DOHH2 (cell line): ENCODE results near the gene INPPL1.
"Not testable (repeated sequence)": the region's sequence is repeated elsewhere in the genome, so short reads cannot be mapped to it uniquely, and the experiment has no call there.

ENCODE experiments used
- H3F3A ChIP-seq: fragments of 200-600 bp; sonication (generic), shearing (Covaris generic); 2 replicates; pipeline ENCODE4 v1.6.0; 2016; ENCODE audit warnings: antibody characterized with exemption, mild to moderate bottlenecking; ENCODE audit not compliant: control insufficient read depth, insufficient read depth
- H3K27ac ChIP-seq: fragments of 200-600 bp; sonication (generic); 2 replicates; pipeline ENCODE4 v1.5.1; 2014; ENCODE audit warnings: low read depth, mild to moderate bottlenecking, low read length, moderate library complexity
- H3K27me3 ChIP-seq: fragments of 200-600 bp; sonication (generic); 2 replicates; pipeline ENCODE4 v1.6.1; 2014; ENCODE audit warnings: mild to moderate bottlenecking, low read length, mixed read lengths; ENCODE audit not compliant: control insufficient read depth
- H3K36me3 ChIP-seq: fragments of 200-600 bp; sonication (generic); 2 replicates; pipeline ENCODE4 v1.6.1; 2014; ENCODE audit warnings: mild to moderate bottlenecking, low read length, moderate library complexity, mixed read lengths; ENCODE audit not compliant: control insufficient read depth
- H3K4me1 ChIP-seq: fragments of 200-600 bp; sonication (generic); 2 replicates; pipeline ENCODE4 v1.6.1; 2014; ENCODE audit warnings: mild to moderate bottlenecking, low read length, mixed read lengths; ENCODE audit not compliant: control insufficient read depth
- H3K4me2 ChIP-seq: fragments of 200-600 bp; sonication (generic); 2 replicates; pipeline ENCODE4 v1.6.0; 2014; ENCODE audit warnings: mild to moderate bottlenecking, low read length, moderate library complexity
- H3K4me3 ChIP-seq: fragments of 200-600 bp; sonication (generic); 2 replicates; pipeline ENCODE4 v1.5.1; 2014; ENCODE audit warnings: mild to moderate bottlenecking, low read length, mixed read lengths
- H3K79me2 ChIP-seq: fragments of 200-600 bp; sonication (generic); 2 replicates; pipeline ENCODE4 v1.6.1; 2014; ENCODE audit warnings: mild to moderate bottlenecking, low read length, mixed read lengths; ENCODE audit not compliant: control insufficient read depth
- H3K9me2 ChIP-seq: fragments of 200-600 bp; sonication (generic); replicated peaks from 2 replicates; pipeline ENCODE4 v1.6.1; 2014; ENCODE audit warnings: mild to moderate bottlenecking, low read length, mixed read lengths; ENCODE audit not compliant: control insufficient read depth
- H3K9me3 ChIP-seq: fragments of 200-600 bp; sonication (generic); 2 replicates; pipeline ENCODE4 v1.6.1; 2014; ENCODE audit warnings: antibody characterized with exemption, low read length, mixed read lengths; ENCODE audit not compliant: control insufficient read depth, insufficient read depth
- H4K20me1 ChIP-seq: fragments of 200-600 bp; sonication (generic); 2 replicates; pipeline ENCODE4 v1.6.0; 2014; ENCODE audit warnings: low read depth, mild to moderate bottlenecking, antibody characterized with exemption, low read length, moderate library complexity; ENCODE audit not compliant: control insufficient read depth, insufficient read depth
- CTCF ChIP-seq: fragments of 200-600 bp; sonication (generic); IDR thresholded peaks from one replicate; pipeline ENCODE4 v1.5.1; 2014; ENCODE audit warnings: antibody characterized with exemption, mild to moderate bottlenecking, low read depth, low read length; ENCODE audit not compliant: poor library complexity, severe bottlenecking
- EZH2phosphoT487 ChIP-seq: fragments of 200-600 bp; sonication (generic); IDR thresholded peaks from 2 replicates; pipeline ENCODE4 v1.6.1; 2017; ENCODE audit warnings: borderline replicate concordance, mild to moderate bottlenecking, antibody characterized with exemption, low read length, moderate library complexity, mixed read lengths

Gene INPPL1

GRCh38 chr11:72204886-72205285 lies 19.7 kb upstream of the INPPL1 start:
- Histone ChIP-seq H3F3A (peaks cover 3% of the 10 kb centered on the region; the same call in 1 of the 2 replicates), H3K36me3 (no peaks in the 10 kb centered on the region), H3K27me3 (no peaks in the 10 kb centered on the region), H3K4me2 (no peak overlapping the region), H3K9me2 (no peaks in the 10 kb centered on the region), H3K27ac (no peak overlapping the region), H3K79me2 (no peaks in the 10 kb centered on the region), H3K4me1 (peaks cover 4% of the 10 kb centered on the region), H3K9me3 (0 out of 2 replicates have a peak, but pooled peaks cover 3% of the 10 kb centered on the region), H3K4me3 (no peak overlapping the region), H4K20me1 (no peaks in the 10 kb centered on the region)
- TF ChIP-seq CTCF (no peak), EZH2phosphoT487 (no peak)

GRCh38 chr11:72206794-72207193 lies 17.8 kb upstream of the INPPL1 start:
- not testable (repeated sequence) for H3K4me1 ChIP-seq, H3K36me3 ChIP-seq, H3K9me3 ChIP-seq, H3F3A ChIP-seq, H4K20me1 ChIP-seq, H3K27ac ChIP-seq, H3K79me2 ChIP-seq, H3K4me3 ChIP-seq, H3K27me3 ChIP-seq, H3K4me2 ChIP-seq, H3K9me2 ChIP-seq

GRCh38 chr11:72208281-72208680 lies 16.3 kb upstream of the INPPL1 start:
- Histone ChIP-seq H3K4me1 (peaks cover 4% of the 10 kb centered on the region), H3K9me2 (no peaks in the 10 kb centered on the region), H3K4me3 (no peak overlapping the region), H3K9me3 (0 out of 2 replicates have a peak, but pooled peaks cover 5% of the 10 kb centered on the region), H4K20me1 (no peaks in the 10 kb centered on the region), H3K79me2 (no peaks in the 10 kb centered on the region), H3K4me2 (no peak overlapping the region), H3F3A (no peaks in the 10 kb centered on the region), H3K27me3 (peaks cover 2% of the 10 kb centered on the region), H3K27ac (no peak overlapping the region), H3K36me3 (no peaks in the 10 kb centered on the region)
- no peak for TF ChIP-seq EZH2phosphoT487
- no peak for TF ChIP-seq CTCF

GRCh38 chr11:72209101-72209500 lies 15.5 kb upstream of the INPPL1 start:
- Histone ChIP-seq H3K79me2 (no peaks in the 10 kb centered on the region), H3K4me2 (no peak overlapping the region), H3F3A (no peaks in the 10 kb centered on the region), H3K4me3 (no peak overlapping the region), H3K27ac (no peak overlapping the region), H4K20me1 (no peaks in the 10 kb centered on the region), H3K9me2 (no peaks in the 10 kb centered on the region), H3K9me3 (0 out of 2 replicates have a peak, but pooled peaks cover 5% of the 10 kb centered on the region), H3K27me3 (peaks cover 4% of the 10 kb centered on the region), H3K4me1 (peaks cover 4% of the 10 kb centered on the region), H3K36me3 (no peaks in the 10 kb centered on the region)
- TF ChIP-seq CTCF: no peak
- no peak for TF ChIP-seq EZH2phosphoT487
